ENCODE data around the gene TMEM184B.
"Not testable (repeated sequence)": the region's sequence is repeated elsewhere in the genome, so short reads cannot be mapped to it uniquely, and the experiment has no call there.

Gene TMEM184B

DNA sequence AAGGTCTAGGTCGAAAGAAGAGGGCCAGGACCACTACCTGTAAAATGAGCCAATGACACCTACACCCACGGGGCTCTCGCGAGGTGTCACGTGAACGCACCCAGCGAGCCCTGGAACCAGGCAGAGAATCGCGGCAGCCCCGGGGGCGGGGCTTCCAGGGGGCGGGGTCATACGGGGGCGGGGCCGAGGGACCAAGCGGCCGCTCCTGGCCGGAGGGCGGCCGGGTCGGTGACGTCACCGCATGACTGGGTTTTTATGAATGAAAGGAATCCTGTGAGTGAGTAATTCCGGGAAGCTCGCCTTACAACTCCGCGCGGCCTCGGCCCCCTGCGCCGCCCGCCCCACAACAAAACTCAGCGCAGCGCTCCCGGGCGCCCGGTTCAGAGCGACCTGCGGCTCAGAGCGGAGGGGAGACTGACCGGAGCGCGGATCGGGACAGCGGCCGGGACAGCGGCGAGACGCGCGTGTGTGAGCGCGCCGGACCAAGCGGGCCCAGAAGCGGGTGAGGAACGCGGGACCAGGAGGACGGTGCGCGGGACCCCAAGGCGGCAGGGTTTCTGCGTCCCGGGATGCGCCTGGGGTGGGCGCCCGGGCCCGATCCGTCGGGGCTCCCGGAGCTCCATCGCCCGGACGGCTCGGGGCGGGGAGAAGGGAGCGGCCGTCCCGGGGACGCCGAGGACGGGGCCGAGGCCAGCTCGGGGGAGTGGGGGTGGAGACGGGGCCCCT lies 70.9 kb downstream of the TMEM184B start, which contains the start of gene MAFF:
Gene MAFF, plus strand, starts transcription at position 284 of the 726 bp plus-strand sequence. CDS start 11,860 bp downstream, outside the sequence.
- peak; percentile 86 for DNase-seq

DNA sequence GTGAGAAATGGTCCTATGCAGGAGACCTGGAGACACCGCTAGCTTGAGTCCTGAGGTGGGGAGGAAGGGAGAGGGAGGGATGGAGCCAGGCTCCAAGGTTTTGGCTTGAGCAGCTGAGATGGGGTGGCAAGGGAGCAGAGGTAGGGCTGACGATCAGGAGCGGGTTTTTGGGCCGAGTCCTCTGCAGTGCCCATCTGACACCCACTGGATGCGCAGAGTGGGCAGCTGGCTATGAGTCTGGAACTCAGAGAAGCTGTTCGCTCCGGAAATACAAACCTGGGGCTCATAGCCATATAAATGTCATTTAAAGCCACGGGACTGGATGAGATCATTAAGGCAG lies 71.5 kb downstream of the TMEM184B start:
- no peak for DNase-seq

DNA sequence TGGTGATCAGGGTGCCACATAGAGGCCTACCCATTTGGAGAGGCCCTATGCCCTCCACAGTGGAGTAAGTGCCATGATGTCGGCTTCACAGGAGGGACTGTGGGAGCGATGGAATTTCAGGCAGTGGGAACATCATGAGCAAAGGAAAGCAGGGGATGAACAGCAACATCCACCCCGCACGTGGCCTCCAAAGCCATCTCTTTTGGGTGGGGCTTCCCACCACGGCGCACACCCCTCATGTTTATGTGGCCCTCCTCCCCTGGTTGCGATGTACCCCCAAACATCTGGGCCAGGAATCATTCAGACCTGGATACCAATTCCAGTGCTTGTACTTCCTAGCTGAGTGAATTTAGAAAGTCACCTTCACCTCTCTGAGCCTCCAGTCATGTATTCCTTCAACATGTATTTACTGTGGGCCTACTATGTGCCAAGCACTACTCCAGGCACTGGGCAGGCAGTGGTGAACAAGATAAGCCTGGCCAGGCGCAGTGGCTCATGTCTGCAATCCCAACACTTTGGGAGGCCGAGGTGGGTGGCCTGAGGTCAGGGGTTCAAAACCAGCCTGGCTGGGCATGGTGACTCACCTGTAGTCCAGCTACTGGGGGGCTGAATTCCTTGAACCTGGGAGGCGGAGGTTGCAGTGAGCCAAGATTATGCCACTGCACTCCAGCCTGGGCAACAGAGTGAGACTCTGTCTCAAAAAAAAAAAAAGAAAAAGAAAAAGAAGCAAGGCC lies 72.8 kb downstream of the TMEM184B start:
- DNase-seq = no peak

DNA sequence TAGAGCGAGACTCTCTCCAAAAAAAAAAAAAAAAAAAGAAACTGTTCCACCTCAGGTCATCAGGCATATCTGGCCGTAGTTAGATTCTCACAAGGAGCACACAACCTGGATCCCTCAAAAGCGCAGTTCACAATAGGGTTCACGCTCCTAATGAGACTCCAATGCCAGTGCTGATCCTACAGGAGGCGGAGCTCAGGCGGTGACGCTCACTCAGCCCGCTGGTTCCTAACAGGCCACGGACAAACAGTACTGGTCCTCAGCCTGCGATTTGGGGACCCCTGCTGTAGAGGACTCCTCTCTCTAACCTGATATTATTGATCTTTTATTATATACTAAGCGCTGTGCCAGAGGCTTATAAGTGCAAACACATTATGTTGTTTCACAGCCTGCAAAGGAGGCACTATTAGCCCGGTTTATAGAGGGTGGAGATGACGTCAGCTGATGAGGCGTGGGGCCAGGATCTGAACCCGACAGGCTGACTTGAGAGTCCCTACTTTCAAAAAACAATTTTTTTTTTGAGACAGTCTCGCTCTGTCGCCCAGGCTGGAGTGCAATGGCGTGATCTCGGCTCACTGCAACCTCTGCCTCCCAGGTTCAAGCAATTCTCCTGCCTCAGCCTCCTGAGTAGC lies 75.9 kb downstream of the TMEM184B start:
- DNase-seq = no peak

DNA sequence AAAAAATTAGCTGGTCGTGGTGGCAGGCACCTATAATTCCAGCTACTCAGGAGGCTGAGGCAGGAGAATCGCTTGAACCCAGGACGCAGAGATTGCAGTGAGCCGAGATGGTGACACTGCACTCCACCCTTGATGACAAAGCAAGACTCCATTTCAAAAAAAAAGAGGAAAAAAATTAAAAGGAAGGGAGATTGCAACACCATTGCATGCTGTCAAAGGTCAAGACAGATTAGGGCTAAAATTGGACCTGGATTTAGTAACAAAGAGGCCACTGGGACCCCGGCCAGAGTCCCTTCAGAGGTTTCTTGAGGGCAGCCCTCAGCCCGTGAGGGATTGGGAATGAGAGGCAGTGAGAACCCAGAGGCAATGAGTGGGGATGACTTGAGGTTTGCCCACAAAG lies 79.2 kb downstream of the TMEM184B start:
- DNase-seq = no peak

GRCh38 chr22:38192475-38192863 lies 80.3 kb downstream of the TMEM184B start:
- no peak for DNase-seq

GRCh38 chr22:38191731-38192474 lies 80.9 kb downstream of the TMEM184B start:
- DNase-seq = no peak

GRCh38 chr22:38191055-38191454 lies 81.8 kb downstream of the TMEM184B start:
- no peak for DNase-seq

DNA sequence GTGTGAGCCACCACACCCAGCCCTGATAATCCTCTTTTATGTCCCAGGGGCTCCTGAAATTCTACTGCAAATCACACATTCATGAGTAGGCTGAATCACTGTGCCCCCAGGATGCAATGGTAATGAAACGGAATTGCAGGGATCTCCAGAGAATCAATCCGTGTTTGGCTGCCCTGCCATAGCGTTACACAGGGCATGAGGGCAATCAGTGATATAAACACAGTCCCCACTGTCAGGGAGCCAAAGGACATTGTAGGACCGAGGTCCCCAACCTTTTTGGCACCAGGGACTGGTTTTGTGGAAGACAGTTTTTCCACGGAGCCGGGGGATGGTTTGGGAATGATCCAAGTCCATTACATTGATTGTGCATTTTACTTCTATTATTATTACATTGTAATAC lies 82.2 kb downstream of the TMEM184B start:
- no peak for DNase-seq

DNA sequence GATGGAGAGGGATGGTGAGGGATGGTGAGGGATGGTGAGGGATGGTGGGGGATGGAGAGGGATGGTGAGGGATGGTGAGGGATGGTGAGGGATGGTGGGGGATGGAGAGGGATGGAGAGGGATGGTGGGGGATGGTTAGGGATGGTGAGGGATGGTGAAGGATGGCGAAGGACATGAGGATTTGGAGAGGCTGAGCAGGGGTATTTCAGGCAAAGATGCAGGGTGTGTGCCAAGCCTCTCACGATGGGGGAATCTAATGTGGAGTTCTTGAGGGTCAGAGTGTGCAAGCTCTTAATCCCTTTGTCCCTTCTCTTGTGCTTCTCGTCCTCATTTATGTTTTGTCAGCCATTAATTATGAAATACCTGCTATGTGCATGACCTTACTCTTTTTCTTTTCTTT lies 83.7 kb downstream of the TMEM184B start:
- no peak for DNase-seq

GRCh38 chr22:38187413-38188212 lies 85.2 kb downstream of the TMEM184B start:
- no peak for DNase-seq

- DNase-seq = no peak
Measured at GRCh38 chr22:38186429-38186828, 86.4 kb downstream of the TMEM184B start.

GRCh38 chr22:38184788-38185187 lies 88.0 kb downstream of the TMEM184B start:
- DNase-seq = no peak

DNA sequence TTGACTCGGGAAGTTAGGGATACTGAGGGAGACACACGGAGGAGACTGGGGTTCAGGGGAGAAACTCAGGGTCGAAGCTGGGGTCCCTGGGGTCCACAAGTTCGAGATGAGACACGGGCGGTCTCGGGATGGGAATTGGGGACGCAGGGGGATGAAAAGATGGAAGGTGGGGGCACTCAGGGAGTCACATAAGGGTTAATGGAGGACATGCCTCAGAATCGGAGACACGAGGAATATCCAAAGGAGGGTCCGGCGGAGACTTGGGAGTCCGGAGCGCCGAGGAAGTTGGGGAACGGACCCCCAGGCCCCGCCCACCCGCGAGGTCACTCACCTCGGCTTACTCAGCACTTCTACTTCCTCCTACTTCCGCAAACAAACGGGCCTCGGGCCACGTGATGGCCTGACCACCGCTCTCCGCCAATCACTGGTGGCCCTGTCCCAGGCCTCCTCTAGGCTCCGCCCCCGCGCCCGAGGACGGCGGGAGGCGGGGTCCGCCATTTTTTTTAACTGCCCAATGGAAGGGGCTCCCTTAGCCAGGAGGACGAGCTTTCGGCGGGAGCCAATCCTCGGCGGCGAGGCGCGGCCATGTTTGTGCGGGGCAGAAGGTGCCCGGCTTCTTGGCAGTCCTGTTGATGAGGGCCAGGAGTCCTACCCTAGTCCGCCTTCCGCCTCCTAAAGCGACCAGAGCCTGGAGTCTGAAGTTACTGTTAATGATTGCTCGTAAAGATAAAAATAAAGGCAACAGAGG lies 91.2 kb downstream of the TMEM184B start, which contains the start of gene PLA2G6:
Gene PLA2G6, minus strand, starts transcription at position 378 of the 748 bp plus-strand sequence. CDS start 12,404 bp downstream, outside the sequence.
- peak; percentile 96 for DNase-seq

- no peak for DNase-seq
Measured at GRCh38 chr22:38180841-38181452, 91.9 kb downstream of the TMEM184B start.

GRCh38 chr22:38178605-38178937 lies 94.2 kb downstream of the TMEM184B start:
- not testable (repeated sequence) for DNase-seq

DNA sequence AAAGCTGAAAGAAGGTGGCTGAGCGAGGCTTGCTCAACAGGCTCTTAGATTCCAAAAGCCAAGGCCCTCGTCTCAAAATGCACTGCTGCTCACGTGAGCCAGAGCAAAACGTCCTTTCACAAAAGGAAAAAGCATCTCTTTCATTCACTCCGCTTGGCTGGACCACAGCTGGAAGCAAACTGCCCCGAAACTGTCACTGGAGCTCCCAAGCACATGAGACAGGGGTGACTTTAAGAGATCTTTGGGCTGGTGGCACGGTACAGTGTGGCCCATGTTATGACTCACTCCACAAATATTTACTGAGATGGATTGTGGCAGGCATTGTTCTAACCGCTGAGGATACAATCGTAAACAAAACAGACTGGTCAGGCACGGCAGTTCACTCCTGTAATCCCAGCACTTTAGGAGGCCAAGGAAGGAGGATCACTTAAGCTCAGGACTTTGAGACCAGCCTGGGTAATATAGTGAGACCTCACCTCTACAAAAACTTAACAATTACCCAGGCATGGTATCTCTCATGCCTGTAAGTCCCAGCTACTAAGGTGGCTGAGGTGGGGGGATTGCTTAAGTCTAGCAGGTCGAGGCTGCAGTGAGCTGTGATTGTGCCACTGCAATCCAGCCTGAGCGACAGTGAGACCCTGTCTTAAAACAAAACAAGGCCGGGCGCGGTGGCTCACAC lies 94.7 kb downstream of the TMEM184B start:
- no peak for DNase-seq

DNA sequence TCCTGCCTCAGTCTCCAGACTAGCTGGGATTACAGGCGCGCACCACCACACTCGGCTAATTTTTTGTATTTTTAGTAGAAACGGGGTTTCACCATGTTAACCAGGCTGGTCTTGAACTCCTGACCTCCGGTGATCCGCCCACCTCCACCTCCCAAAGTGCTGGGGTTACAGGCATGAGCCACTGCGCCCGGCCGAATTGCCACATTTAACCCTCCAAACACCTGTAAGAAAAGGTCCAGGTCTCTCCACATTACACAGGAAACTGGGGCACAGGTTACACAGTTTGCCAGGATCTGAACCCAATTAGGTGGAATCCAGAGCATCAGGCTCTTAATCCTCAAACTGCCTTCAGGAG lies 95.3 kb downstream of the TMEM184B start:
- not testable (repeated sequence) for DNase-seq

DNA sequence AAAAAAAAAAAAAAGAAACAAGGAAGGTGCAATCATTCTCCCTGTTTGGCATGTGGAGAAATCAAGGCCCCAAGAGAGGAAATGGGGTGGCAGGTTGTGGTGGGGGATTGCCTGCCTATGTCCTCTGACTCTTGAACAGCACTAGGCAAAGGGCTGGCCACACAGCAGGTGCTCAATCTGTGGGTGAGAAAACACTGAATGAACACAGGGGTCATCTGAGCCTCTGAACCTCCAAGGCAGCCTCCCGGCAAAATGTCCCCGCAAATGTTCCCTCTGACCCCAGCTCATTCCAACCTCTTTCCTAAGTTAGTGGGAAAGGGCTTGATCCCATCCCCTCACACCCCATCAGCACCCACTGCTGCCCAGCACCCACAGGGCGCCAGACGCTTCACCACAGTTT lies 95.8 kb downstream of the TMEM184B start:
- DNase-seq = no peak

DNA sequence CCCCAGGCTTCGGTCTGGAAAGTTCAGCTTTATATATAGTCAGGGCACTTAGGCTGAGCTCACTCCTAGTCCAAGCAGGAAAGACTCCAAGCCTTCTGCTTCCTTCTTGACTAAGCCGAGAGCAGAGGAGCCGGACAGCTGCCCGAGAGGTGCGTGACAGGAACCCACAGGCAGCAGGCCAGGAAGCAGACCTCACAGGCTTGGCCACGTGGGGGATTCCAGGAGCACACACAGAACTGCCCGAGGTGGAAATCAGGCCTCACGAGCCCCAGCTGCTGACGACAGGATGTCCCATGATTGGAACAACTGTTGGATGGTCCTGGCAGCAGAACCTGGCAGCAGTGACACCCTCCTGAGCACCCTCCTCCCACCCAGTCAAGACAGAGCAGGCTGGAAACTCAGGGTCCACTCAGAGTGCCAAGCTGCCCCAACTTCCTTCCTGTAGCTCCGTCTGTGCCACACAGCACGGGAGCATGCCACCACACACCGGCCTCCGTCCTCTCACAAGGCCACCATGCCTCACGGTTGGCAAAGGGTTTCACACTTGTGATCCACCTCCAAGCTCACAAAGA lies 96.6 kb downstream of the TMEM184B start:
- no peak for DNase-seq

Data from NCI-H1048 (cell line).